ENCODE measurements around the gene RILPL1. TPM values are rescaled to one million over a fixed set of nuclear protein-coding genes. Genes with fewer than 3 reads are reported as not detected.

RILPL1 gene
- total and polyA plus RNA-seq, 9 of the 15 experiments (the other 6 are each of a cell fraction or from before 2014, with no cell fraction given): 0.25 to 10.6 (median 8.6) TPM

GRCh38 chr12:123457980-123458779, 75.3 kb downstream of the RILPL1 start, which contains the start of gene SNRNP35 (continued):
- TF ChIP-seq USF2 (CRISPR knock-in tag; IDR thresholded peaks at IDR 0.05) (no peak), ZNF589 (CRISPR knock-in tag; IDR thresholded peaks at IDR 0.05; ENCODE audit: low read depth) (no peak), MEF2A (IDR thresholded peaks at IDR 0.05; ENCODE audit: control insufficient read depth, low read depth, low read length) (no peak), MXI1 (IDR thresholded peaks at IDR 0.05; ENCODE audit: low read depth, low read length) (no peak), THRB (CRISPR knock-in tag; conservative IDR thresholded peaks at IDR 0.05) (no peak), FOS (IDR thresholded peaks at IDR 0.05; ENCODE audit: extremely low read depth, insufficient read length) (no peak), FOXP1 (CRISPR knock-in tag; IDR thresholded peaks at IDR 0.05) (peak; percentile 94), RHOXF2B (CRISPR knock-in tag; conservative IDR thresholded peaks at IDR 0.05) (no peak), ZNF133 (CRISPR knock-in tag; IDR thresholded peaks at IDR 0.05) (no peak), TAF1 (IDR thresholded peaks at IDR 0.05; ENCODE audit: control insufficient read depth, extremely low read depth, insufficient read depth, low read length, severe bottlenecking) (peak; percentile 89), CCNT2 (IDR thresholded peaks at IDR 0.05; ENCODE audit: borderline replicate concordance, extremely low read depth, insufficient read length, low read depth, low read length) (no peak), FOXJ3 (CRISPR knock-in tag; IDR thresholded peaks at IDR 0.05) (no peak), ZNF146 (CRISPR knock-in tag; IDR thresholded peaks at IDR 0.05; ENCODE audit: unreplicated experiment) (no peak), TBL1XR1 (IDR thresholded peaks at IDR 0.05; ENCODE audit: low read length in 2 of 2) (no peak; a peak in 1 of 4 replicates), ETV1 (tag; conservative IDR thresholded peaks at IDR 0.05; ENCODE audit: low read depth) (peak; percentile 89), ZNF583 (CRISPR knock-in tag; IDR thresholded peaks at IDR 0.05) (no peak), POLR3G (IDR thresholded peaks at IDR 0.05; ENCODE audit: extremely low read depth, insufficient read length, insufficient replicate concordance) (no peak), PYGO2 (tag; IDR thresholded peaks at IDR 0.05) (no peak)
- TF ChIP-seq, protein P1, sequence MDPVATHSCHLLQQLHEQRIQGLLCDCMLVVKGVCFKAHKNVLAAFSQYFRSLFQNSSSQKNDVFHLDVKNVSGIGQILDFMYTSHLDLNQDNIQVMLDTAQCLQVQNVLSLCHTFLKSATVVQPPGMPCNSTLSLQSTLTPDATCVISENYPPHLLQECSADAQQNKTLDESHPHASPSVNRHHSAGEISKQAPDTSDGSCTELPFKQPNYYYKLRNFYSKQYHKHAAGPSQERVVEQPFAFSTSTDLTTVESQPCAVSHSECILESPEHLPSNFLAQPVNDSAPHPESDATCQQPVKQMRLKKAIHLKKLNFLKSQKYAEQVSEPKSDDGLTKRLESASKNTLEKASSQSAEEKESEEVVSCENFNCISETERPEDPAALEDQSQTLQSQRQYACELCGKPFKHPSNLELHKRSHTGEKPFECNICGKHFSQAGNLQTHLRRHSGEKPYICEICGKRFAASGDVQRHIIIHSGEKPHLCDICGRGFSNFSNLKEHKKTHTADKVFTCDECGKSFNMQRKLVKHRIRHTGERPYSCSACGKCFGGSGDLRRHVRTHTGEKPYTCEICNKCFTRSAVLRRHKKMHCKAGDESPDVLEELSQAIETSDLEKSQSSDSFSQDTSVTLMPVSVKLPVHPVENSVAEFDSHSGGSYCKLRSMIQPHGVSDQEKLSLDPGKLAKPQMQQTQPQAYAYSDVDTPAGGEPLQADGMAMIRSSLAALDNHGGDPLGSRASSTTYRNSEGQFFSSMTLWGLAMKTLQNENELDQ (CRISPR knock-in tag; IDR thresholded peaks at IDR 0.05; ENCODE audit: borderline replicate concordance): 0 out of 2 replicates have a peak, but pooled peaks have one; percentile 77
- TF ChIP-seq, protein P2, sequence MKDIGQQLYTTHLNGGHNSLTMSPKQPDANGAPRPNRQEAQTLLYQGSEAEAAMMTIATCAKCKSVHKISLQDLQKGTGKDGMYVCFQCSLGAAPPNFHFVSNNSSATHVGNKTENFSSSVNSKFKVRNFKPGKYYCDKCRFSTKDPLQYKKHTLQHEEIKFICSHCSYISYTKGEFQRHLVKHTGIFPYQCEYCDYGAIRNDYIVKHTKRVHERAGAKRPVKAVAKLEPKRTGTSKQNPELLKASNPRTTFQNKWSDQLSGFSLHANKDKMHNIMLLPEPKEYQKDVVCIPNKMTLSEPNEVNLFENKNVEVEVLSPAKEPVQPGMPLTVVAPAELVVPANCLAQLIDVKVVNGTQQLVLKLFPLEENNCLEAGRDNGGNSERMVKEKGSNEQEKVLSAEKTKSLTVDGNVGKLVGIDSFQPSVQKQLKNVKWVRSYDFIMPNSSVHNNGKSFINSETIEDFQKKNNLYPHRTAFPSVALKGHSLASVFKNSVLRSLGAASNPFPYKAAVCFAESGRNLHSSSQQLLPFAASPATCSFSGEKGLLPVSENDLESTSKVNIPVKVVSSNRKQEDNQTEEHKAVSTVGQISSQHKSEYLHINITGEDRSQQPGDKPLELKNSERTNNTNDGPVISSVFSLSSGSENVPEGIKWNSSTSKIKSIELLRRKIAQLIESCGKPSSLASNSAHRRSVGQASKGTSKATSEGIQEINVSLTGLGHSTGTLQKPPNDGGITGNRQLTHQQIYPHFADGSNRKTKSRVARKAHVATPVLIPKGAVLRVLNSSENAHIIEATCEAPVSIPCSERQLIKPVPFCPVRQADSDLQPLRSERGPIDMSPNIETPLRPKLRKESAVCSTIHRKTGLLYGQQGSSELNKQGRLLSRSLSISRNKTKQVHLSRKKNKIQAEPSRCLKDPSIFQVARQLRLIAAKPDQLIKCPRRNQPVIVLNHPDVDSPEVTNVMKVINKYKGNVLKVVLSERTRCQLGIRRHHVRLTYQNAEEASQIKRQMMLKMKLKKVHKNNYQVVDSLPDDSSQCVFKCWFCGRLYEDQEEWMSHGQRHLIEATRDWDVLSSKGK (CRISPR knock-in tag; IDR thresholded peaks at IDR 0.05): no peak

Measured in K562 (cell line).